ENCODE measurements around the gene PEMT.

Gene PEMT

GRCh38 chr17:17628388-17629008, 37.0 kb upstream of the PEMT start:
- TF ChIP-seq, protein P1, sequence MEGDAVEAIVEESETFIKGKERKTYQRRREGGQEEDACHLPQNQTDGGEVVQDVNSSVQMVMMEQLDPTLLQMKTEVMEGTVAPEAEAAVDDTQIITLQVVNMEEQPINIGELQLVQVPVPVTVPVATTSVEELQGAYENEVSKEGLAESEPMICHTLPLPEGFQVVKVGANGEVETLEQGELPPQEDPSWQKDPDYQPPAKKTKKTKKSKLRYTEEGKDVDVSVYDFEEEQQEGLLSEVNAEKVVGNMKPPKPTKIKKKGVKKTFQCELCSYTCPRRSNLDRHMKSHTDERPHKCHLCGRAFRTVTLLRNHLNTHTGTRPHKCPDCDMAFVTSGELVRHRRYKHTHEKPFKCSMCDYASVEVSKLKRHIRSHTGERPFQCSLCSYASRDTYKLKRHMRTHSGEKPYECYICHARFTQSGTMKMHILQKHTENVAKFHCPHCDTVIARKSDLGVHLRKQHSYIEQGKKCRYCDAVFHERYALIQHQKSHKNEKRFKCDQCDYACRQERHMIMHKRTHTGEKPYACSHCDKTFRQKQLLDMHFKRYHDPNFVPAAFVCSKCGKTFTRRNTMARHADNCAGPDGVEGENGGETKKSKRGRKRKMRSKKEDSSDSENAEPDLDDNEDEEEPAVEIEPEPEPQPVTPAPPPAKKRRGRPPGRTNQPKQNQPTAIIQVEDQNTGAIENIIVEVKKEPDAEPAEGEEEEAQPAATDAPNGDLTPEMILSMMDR (IDR thresholded peaks at IDR 0.05; ENCODE audit: low read depth, low read length), result no peak
- DNase-seq (ENCODE audit: extremely low read depth, low read depth), result no peak

DNA sequence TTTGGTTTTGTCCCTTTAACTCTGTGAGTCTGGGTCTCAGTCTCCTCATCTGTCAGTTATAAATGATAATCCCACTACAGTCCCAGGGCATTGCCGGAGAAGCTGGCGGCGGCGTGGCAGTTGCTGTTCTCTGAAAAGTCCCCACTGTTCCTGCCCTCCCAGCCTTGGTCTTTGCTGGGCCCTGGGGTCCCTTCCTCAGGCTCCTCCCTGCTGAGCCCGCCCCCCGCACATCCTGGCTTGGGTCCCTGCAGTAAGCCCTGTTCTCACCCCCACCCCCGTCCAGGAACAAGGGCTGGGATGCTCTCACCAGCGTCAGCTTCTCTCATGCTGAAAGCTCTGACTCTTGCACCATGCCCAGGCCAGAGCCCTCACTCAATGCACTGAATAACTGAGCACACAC, 35.3 kb upstream of the PEMT start:
- no peak for DNase-seq (ENCODE audit: extremely low read depth, low read depth)
- TF ChIP-seq, protein P1 (IDR thresholded peaks at IDR 0.05; ENCODE audit: low read depth, low read length), result no peak

- TF ChIP-seq, protein P1 (IDR thresholded peaks at IDR 0.05; ENCODE audit: low read depth, low read length), result no peak
- no peak for DNase-seq (ENCODE audit: extremely low read depth, low read depth)
Observed at GRCh38 chr17:17626151-17626805, 34.8 kb upstream of the PEMT start.

GRCh38 chr17:17624741-17625140, 33.2 kb upstream of the PEMT start:
- DNase-seq (ENCODE audit: extremely low read depth, low read depth), result no peak
- TF ChIP-seq, protein P1 (IDR thresholded peaks at IDR 0.05; ENCODE audit: low read depth, low read length), result no peak

DNA sequence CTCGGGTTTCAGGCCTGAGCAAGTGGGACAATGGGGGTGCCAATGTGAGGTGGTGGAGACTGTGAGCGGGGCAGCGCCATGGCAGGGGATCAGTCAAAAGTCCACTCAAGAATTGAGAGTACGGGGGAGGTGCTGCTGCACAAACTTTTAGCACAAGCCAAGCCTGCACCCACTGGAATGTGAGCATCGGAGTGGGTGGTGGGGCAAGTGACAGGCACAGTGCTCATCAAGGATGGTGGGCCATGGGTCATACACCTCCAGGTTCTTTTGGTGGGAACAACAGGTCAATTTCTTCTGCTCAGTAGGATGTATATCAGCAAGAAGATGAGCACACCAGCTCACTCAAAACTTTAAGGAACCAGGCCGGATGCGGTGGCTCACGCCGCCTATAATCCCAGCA, 32.4 kb upstream of the PEMT start:
- TF ChIP-seq, protein P1 (IDR thresholded peaks at IDR 0.05; ENCODE audit: low read depth, low read length), result no peak
- no peak for DNase-seq (ENCODE audit: extremely low read depth, low read depth)

GRCh38 chr17:17621254-17621653, 29.7 kb upstream of the PEMT start:
- TF ChIP-seq, protein P1 (IDR thresholded peaks at IDR 0.05; ENCODE audit: low read depth, low read length), result no peak
- no peak for DNase-seq (ENCODE audit: extremely low read depth, low read depth)

- TF ChIP-seq, protein P1 (IDR thresholded peaks at IDR 0.05; ENCODE audit: low read depth, low read length), result peak; percentile 87
- peak; percentile 49 for DNase-seq (ENCODE audit: extremely low read depth, low read depth)
Observed at GRCh38 chr17:17613708-17614114, 22.2 kb upstream of the PEMT start.
